Measurements from ENCODE around the gene NCBP3.
A peak's percentile ranks its signal among the peaks of the same experiment; 100 is the strongest.

The NCBP3 gene

DNA sequence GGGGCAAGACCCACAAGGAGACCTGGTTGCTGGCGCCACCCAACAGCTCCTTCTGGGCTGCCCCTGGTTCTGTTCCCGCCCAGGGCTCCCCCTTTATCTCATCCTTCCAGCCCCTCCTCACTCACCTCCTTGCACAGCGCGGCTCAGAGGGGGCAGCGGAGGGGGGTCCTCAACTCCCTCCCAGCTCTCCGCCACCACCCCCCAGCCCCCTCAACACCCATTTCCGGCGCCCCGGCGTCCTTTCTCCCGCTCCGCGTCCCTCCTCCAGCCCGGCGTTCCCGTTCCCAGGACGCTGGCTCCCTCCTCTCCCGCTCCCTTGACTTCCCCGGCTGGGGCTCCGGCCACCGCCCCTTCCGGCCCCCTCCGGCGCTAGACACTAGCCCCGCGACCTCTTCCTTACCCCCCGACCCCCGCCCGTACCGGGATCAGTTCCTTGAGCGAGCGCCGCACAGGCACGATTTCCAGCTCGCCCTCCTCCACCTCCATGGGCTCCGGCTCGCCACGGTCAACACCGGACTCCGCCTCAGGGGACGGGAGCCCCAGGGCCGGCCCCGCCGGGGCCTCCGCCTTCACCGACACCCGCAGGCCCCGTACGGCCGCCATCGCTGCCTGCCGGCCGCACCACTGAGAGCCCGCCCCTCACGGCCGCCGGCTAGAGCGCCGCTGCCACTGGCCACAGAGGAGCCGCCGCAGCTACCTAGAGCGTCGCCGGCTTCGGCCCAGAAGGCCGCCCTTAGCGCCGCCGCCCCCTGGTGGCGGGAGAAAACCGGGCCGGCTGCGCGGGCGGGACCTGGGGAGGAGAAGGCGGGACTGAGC lies at the start of gene NCBP3 (continued):
- TF ChIP-seq ZNF555 (tag by site-specific recombination; conservative IDR thresholded peaks at IDR 0.05) (no peak), ZNF311 (tag by site-specific recombination; IDR thresholded peaks at IDR 0.05; ENCODE audit: borderline replicate concordance) (no peak), ZNF302 (tag by site-specific recombination; IDR thresholded peaks at IDR 0.05; ENCODE audit: low read depth) (no peak), ZNF274 (IDR thresholded peaks at IDR 0.05; ENCODE audit: low read length) (no peak), ZNF274 (tag by site-specific recombination; IDR thresholded peaks at IDR 0.05; ENCODE audit: borderline replicate concordance) (no peak), ZNF366 (tag by site-specific recombination; conservative IDR thresholded peaks at IDR 0.05) (no peak), MYNN (tag by site-specific recombination; IDR thresholded peaks at IDR 0.05; ENCODE audit: borderline replicate concordance) (no peak), ZNF266 (tag by site-specific recombination; IDR thresholded peaks at IDR 0.05; ENCODE audit: low read depth) (no peak), ZFP69B (tag by site-specific recombination; IDR thresholded peaks at IDR 0.05) (peak; percentile 57; the same call in 1 of the 2 replicates), ZNF426 (tag by site-specific recombination; IDR thresholded peaks at IDR 0.05) (no peak), ZNF768 (tag by site-specific recombination; IDR thresholded peaks at IDR 0.05) (no peak), ZNF391 (tag by site-specific recombination; IDR thresholded peaks at IDR 0.05; ENCODE audit: borderline replicate concordance, low read depth) (peak; percentile 63), KLF10 (tag by site-specific recombination; IDR thresholded peaks at IDR 0.05) (peak; percentile 82), GFI1B (tag by site-specific recombination; IDR thresholded peaks at IDR 0.05) (0 out of 2 replicates have a peak, but pooled peaks have one; percentile 5), ZSCAN30 (tag by site-specific recombination; IDR thresholded peaks at IDR 0.05) (peak; percentile 97), ZNF174 (tag by site-specific recombination; IDR thresholded peaks at IDR 0.05) (0 out of 2 replicates have a peak, but pooled peaks have one; percentile 90), ZNF37A (tag by site-specific recombination; IDR thresholded peaks at IDR 0.05) (no peak; the same call in 1 of the 2 replicates), ZNF146 (tag by site-specific recombination; IDR thresholded peaks at IDR 0.05) (peak; percentile 12; the same call in 1 of the 2 replicates), MZF1 (tag by site-specific recombination; IDR thresholded peaks at IDR 0.05; ENCODE audit: borderline replicate concordance) (no peak), ZNF561 (tag by site-specific recombination; IDR thresholded peaks at IDR 0.05; ENCODE audit: borderline replicate concordance) (peak; percentile 69; the same call in 1 of the 2 replicates), ZBTB48 (tag by site-specific recombination; IDR thresholded peaks at IDR 0.05) (peak; percentile 78), ZNF624 (tag by site-specific recombination; IDR thresholded peaks at IDR 0.05) (no peak), ZNF133 (tag by site-specific recombination; IDR thresholded peaks at IDR 0.05) (no peak), ZNF558 (tag by site-specific recombination; IDR thresholded peaks at IDR 0.05) (no peak), ZNF423 (tag by site-specific recombination; IDR thresholded peaks at IDR 0.05) (no peak), SP2 (tag by site-specific recombination; IDR thresholded peaks at IDR 0.05) (peak; percentile 83), ZNF138 (tag by site-specific recombination; IDR thresholded peaks at IDR 0.05; ENCODE audit: borderline replicate concordance) (no peak), SP7 (tag by site-specific recombination; IDR thresholded peaks at IDR 0.05) (peak; percentile 85; the same call in 1 of the 2 replicates), ZNF433 (tag by site-specific recombination; IDR thresholded peaks at IDR 0.05; ENCODE audit: low read depth) (no peak)
- TF ChIP-seq, protein P1, sequence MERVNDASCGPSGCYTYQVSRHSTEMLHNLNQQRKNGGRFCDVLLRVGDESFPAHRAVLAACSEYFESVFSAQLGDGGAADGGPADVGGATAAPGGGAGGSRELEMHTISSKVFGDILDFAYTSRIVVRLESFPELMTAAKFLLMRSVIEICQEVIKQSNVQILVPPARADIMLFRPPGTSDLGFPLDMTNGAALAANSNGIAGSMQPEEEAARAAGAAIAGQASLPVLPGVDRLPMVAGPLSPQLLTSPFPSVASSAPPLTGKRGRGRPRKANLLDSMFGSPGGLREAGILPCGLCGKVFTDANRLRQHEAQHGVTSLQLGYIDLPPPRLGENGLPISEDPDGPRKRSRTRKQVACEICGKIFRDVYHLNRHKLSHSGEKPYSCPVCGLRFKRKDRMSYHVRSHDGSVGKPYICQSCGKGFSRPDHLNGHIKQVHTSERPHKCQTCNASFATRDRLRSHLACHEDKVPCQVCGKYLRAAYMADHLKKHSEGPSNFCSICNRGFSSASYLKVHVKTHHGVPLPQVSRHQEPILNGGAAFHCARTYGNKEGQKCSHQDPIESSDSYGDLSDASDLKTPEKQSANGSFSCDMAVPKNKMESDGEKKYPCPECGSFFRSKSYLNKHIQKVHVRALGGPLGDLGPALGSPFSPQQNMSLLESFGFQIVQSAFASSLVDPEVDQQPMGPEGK (tag by site-specific recombination; IDR thresholded peaks at IDR 0.05) = peak; percentile 97
- TF ChIP-seq, protein P2, sequence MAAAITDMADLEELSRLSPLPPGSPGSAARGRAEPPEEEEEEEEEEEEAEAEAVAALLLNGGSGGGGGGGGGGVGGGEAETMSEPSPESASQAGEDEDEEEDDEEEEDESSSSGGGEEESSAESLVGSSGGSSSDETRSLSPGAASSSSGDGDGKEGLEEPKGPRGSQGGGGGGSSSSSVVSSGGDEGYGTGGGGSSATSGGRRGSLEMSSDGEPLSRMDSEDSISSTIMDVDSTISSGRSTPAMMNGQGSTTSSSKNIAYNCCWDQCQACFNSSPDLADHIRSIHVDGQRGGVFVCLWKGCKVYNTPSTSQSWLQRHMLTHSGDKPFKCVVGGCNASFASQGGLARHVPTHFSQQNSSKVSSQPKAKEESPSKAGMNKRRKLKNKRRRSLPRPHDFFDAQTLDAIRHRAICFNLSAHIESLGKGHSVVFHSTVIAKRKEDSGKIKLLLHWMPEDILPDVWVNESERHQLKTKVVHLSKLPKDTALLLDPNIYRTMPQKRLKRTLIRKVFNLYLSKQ (tag by site-specific recombination; IDR thresholded peaks at IDR 0.05; ENCODE audit: borderline replicate concordance) = no peak
- TF ChIP-seq, protein P3, sequence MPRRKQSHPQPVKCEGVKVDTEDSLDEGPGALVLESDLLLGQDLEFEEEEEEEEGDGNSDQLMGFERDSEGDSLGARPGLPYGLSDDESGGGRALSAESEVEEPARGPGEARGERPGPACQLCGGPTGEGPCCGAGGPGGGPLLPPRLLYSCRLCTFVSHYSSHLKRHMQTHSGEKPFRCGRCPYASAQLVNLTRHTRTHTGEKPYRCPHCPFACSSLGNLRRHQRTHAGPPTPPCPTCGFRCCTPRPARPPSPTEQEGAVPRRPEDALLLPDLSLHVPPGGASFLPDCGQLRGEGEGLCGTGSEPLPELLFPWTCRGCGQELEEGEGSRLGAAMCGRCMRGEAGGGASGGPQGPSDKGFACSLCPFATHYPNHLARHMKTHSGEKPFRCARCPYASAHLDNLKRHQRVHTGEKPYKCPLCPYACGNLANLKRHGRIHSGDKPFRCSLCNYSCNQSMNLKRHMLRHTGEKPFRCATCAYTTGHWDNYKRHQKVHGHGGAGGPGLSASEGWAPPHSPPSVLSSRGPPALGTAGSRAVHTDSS (tag by site-specific recombination; IDR thresholded peaks at IDR 0.05) = no peak
- TF ChIP-seq, protein P4, sequence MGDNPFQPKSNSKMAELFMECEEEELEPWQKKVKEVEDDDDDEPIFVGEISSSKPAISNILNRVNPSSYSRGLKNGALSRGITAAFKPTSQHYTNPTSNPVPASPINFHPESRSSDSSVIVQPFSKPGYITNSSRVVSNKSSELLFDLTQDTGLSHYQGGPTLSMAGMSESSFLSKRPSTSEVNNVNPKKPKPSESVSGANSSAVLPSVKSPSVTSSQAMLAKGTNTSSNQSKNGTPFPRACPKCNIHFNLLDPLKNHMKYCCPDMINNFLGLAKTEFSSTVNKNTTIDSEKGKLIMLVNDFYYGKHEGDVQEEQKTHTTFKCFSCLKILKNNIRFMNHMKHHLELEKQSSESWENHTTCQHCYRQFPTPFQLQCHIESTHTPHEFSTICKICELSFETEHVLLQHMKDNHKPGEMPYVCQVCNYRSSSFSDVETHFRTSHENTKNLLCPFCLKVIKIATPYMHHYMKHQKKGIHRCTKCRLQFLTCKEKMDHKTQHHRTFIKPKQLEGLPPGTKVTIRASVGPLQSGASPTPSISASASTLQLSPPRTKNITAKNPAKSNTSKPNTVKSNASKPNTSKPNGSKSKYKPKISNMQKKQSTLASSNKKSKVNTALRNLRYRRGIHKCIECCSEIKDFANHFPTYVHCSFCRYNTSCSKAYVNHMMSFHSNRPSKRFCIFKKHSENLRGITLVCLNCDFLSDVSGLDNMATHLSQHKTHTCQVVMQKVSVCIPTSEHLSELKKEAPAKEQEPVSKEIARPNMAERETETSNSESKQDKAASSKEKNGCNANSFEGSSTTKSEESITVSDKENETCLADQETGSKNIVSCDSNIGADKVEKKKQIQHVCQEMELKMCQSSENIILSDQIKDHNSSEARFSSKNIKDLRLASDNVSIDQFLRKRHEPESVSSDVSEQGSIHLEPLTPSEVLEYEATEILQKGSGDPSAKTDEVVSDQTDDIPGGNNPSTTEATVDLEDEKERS (tag by site-specific recombination; IDR thresholded peaks at IDR 0.05) = no peak

Measured in HEK293 (cell line).